Measurements from ENCODE around the gene SLC37A2.

DNA sequence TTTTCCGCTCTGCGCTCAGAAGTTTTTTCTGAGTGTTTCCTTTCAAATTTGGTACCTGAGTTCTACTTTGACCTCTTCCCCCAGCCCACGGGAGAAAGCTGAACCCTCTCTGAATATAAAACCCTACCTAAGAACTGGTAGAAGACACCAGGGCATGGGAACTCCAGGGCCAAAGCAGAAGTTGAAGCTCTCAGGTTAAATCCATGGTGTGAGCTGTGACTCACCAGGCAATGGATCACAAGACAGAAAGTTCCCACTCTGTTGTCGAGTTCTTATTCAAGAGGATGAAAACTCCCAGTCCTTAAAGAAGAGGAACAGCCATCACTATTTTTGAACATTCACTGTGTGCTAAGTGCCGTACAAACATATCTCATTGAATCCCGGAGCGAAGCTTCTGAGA is 39.4 kb downstream of the SLC37A2 start:
- TF ChIP-seq, protein P1, sequence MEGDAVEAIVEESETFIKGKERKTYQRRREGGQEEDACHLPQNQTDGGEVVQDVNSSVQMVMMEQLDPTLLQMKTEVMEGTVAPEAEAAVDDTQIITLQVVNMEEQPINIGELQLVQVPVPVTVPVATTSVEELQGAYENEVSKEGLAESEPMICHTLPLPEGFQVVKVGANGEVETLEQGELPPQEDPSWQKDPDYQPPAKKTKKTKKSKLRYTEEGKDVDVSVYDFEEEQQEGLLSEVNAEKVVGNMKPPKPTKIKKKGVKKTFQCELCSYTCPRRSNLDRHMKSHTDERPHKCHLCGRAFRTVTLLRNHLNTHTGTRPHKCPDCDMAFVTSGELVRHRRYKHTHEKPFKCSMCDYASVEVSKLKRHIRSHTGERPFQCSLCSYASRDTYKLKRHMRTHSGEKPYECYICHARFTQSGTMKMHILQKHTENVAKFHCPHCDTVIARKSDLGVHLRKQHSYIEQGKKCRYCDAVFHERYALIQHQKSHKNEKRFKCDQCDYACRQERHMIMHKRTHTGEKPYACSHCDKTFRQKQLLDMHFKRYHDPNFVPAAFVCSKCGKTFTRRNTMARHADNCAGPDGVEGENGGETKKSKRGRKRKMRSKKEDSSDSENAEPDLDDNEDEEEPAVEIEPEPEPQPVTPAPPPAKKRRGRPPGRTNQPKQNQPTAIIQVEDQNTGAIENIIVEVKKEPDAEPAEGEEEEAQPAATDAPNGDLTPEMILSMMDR (conservative IDR thresholded peaks at IDR 0.05; ENCODE audit: low read depth, low read length), result no peak
- TF ChIP-seq EZH2 (IDR thresholded peaks at IDR 0.05; ENCODE audit: low read length, unreplicated experiment), result no peak

All from PC-3 (cell line).